GM21528 (cell line): ENCODE data around the gene XPNPEP1.
A peak's percentile ranks its signal among the peaks of the same experiment; 100 is the strongest.

ENCODE experiments used
- ATAC-seq: cut with Tn5 transposase; IDR thresholded peaks from one replicate; pipeline ENCODE4 v1.9.1; 2021; ENCODE audit warnings: mild to moderate bottlenecking, moderate library complexity; ENCODE audit not compliant: unreplicated experiment, low FRiP score

The XPNPEP1 gene

GRCh38 chr10:109895848-109896247 lies 27.5 kb downstream of the XPNPEP1 start:
- no peak for ATAC-seq

DNA sequence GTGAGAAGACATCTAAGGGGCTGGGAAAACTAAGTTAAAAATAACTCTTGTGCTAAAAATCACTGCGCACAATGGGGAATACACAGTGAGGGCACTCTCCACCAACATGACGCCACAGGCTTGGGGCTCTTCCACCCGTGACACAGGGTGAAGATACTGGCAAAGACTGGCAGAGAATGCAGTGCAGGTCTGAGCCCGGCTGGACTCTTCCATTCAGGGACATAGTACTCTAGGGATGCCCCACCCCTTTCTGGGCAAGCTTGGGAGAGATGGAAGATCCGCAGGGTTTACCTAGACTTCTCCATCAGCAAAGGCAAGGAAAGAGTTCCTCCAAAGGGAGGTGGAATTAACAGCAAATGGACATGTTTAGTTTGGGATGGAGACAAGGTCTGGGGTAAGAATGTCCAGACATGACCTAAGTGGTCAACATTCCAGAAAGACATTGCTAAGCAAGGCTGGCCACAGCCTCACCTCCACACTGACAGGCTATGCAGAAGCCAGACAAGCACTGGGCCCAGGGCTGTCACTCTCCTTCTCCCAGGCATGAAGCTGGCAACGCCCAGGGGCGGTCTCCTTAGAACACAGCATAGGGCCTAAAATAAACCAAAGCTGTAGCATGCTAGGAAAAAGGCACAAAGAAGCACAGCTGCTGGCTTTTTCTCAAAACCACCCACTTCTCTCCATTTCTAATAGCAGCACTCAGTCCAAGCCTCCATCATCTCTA lies 28.1 kb downstream of the XPNPEP1 start:
- ATAC-seq: no peak

DNA sequence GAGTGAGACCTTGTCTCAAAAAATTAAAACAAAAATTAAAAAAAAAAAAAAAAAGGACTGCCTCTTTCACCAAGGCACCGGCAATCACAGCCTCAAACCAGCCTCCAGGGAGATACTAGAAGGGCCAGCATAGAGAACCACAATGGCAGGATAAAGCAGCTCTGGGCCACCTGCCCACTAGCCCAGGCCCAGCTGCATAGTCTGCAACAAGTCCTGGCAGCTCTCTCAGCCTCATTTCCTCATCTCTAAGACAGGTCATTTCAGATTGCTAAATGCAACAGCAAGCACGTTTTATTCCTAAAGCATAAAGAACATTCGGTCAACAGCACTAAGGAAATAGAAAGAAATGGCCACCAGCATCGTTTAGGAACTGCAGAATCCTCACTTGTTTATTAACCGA lies 28.8 kb downstream of the XPNPEP1 start:
- ATAC-seq: no peak

DNA sequence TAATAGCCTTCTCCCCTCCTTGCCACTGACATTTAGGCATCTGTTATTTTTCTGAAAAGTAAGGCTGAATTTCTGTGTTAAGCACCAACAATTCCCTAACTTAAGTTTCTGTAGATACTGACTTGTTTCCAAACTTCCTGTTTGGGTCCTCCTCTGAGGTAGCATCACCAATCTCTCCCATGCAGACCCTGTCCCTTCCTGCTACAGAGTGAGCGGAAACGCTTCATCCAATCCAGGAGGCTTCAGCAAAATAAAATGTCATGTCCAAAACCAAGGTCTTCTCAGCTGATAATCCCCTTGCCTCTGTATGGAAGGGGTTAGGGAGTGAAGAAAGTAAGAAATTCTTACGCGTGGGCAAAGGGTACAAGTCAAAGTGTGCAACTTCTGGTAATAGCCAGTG lies 29.9 kb downstream of the XPNPEP1 start:
- no peak for ATAC-seq

DNA sequence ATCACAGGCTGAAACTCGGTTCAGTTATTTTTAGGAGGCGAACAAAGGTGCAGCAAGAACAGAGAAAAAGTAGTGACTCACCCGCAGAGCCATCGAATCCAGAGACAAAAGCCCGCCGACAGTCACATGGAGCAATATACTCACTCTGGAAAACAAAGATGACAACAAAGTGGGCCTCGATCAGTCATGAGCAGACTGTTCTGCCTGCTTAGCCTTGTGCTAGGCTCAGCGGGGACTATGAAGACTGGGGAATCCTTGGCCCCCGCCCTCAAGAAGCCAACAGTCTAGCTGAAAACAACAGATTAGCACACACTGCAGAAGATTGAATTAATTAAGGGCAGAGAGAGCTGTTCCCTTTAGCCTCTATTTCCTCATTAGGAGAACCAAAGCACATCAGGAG lies 30.4 kb downstream of the XPNPEP1 start:
- no peak for ATAC-seq

DNA sequence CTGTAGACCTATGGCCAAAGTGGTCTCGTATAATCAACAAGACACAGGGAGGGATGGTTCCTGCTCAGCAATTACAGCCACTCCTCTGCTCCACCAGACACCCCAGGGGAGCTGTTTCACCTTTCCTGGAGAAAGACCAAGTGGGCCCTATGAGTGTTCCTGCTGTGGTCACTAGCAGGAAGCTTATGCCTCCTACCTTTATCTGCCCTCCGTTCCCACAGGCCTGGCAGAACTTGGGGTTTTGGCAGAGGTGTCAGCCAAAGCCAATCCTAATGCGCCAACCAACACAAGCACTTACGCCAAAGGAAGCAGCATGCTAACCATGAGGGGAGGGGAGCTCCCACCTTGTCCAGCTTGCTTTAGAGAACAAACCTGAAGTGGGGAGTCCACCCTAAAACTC lies 31.2 kb downstream of the XPNPEP1 start:
- no peak for ATAC-seq

GRCh38 chr10:109891105-109891504 lies 32.2 kb downstream of the XPNPEP1 start:
- ATAC-seq: no peak

DNA sequence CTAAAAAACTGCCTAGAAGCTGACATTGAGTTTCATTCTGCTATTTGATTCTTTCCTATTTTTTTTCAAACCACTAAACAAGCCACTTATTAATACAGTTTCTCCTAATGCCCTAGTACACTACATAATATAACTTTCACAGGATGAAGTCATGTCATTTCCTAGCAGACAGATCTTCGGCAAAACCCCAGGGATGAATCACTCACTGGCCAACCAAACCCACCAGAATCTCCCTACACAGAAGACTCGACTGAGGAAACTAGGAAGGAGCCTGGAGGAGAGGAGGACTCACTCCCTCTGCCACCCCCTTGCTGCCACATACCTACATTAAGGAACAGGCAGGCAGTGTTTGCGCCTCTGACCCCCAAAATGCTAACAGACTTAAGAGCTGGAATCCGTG lies 33.4 kb downstream of the XPNPEP1 start:
- ATAC-seq: no peak

DNA sequence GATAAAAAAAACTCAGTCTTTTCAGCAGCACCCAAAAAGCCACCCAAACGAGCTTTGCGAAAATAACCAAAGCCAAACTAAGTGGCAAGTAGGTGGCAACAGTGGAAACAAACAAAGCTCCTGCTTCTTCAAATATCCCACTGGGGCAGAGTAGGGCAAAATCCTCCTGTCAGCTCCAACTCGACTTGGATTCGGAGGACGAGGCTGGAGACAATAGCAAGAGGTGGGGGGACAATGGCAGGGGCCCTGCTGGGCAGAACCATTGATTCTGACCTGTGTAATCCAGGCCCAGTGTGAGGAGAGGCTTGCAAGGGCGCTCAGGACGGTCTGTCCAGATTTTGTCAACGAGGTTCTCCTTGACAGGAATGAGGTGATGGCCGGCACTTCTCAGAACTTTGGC lies 35.5 kb downstream of the XPNPEP1 start:
- no peak for ATAC-seq

- no peak for ATAC-seq
These were observed 36.1 kb downstream of the XPNPEP1 start for GRCh38 chr10:109887243-109887642.

DNA sequence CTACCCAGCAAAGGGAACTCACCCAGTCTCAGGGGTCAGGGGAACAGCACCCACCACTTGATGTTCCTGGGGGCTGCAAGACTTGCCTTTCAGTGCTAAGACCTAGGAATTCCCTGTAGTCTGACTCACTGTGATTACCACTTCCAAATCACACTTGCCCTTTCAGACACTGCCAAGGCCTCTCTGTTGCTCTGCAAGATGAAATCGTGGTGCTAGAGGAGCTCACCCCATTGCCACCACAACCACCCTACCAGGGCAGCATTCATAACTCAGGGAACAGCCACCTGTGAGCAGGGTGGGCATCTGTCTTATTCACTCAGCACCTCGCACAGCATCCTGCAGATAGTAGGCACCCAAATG lies 36.5 kb downstream of the XPNPEP1 start:
- no peak for ATAC-seq

GRCh38 chr10:109886037-109886780 lies 37.1 kb downstream of the XPNPEP1 start:
- no peak for ATAC-seq

DNA sequence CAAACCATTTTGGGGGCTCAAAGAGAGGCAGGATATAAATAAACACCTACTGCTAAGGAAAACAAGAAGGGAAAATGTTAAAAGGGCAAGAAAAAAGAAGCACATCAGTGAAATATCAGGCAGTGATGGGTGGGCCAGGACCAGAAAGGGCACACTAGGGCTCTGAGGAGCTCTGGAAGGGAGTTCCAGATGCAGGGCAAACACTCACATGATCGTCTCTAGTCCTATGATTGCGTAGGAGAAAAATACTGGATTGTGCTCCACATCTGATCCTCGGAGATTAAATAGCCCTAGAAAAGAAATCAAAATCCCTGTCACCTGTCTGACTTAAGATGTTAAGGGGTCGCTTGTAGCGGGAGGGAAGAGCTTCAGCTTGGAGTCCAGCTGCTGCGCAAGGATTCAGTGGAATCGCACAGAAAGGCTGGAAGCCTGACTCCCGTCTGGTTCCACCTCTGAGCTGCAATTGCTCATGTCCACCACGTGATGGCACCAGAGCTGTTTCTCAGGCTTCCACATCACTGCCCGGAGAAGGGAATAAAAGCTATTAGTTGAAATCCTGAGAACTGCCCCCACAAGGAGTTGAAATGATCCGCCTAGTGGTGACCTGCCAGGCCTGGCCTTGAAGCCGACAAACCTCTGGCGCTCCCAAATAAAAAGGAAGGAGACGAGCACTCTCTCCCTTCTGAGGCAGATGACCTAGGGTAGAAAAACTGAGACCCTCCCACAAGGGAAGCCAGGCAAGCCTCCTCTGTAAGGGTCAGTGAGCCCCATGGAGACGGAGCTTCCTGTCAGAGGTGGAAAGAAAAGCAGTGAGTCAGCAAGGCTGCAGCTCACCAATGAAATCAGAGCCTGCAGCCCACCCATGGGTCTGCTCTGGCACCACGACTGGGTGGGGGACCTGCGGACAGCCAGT lies 39.2 kb downstream of the XPNPEP1 start:
- peak; percentile 56 for ATAC-seq

GRCh38 chr10:109882251-109883057 lies 40.9 kb downstream of the XPNPEP1 start:
- ATAC-seq: no peak

DNA sequence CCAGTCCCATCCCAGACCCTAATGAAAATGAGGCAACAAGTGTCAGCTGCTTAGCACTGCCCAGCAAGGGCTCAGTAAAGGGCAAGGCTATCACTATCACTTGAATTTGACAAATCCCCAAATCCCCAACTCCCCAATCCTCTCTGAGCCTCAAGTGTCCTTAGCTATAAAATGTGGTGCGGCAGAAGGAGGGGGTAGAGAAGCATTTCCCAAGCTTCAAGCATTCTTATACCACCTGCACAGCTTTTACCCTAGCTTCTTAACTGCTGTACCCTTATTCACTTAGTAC lies 41.6 kb downstream of the XPNPEP1 start:
- no peak for ATAC-seq

DNA sequence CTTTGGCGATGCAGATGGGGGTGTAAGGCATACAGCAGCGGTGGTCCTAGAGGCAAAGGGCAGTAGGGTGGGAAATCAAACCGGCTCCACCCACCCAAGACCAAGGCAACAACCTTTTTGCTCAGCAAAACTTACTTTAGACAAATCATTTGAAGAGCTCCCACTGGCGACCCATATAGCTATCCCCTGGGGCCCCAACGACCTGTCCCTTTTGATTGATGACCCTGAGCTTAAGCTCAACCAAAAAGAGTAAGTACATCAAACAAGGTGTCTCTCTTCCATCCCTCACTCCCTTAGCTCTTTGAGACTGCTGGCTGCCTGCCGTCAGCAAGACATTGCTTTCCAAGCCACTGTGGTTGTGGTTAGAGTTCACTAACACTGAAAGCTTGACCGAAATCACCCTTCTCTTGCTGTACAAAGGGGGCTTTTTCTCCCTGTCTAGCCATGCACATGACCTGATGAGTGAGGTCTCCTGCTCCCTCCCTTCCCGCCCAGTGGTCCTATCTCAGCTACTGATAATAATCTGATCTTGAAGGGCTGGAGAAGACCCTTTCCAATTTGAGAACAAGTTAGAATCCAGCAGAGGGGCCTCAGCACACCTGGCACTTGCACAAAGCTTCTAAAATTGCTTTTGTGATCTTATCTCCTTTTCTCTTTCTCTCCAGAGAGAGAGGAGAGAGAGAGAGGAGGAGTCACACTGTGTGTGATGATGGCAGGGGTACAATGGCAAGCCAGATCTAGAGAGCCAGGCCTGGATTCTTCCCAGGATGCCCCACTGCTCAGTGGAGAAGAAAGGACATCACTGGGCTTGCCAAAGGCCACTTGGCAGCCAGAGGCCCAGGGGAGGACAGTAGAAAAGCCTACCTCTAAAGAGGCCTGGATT lies 42.2 kb downstream of the XPNPEP1 start:
- no peak for ATAC-seq

DNA sequence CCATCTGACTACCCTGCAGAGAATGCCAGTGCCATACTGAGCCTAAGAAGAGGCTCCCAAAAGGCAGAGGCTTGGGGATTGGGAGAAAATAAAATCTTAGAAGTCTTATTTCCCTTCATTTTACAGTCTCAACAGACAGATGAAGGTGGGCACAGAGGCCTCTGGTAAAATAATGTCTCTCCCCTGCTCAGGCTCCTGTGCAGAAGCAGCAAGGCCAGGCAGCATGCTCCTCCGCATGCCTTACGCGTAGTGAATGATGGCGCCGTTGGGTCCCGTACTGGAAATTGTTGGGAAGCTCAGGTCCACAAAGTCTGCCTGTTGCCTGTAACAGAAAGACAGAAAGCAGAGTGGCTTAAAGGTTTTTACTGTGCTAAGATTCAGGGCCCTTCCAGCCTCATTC lies 45.8 kb downstream of the XPNPEP1 start:
- ATAC-seq: no peak

GRCh38 chr10:109875828-109876821 lies 47.2 kb downstream of the XPNPEP1 start:
- ATAC-seq: no peak
